ENCODE data around the gene GNAO1. TPM values are rescaled to one million over a fixed set of nuclear protein-coding genes. Genes with fewer than 3 reads are reported as not detected.

Gene GNAO1
- total and polyA plus RNA-seq, 7 donors, result 0.69 to 67.0 (median 28.8) TPM

GRCh38 chr16:56318827-56319140 is 127.5 kb downstream of the GNAO1 start:
- Histone ChIP-seq H3K36me3 (no peaks in the 10 kb centered on the region), H3K9me3 (no peaks in the 10 kb centered on the region), H3K27ac (no peak overlapping the region), H3K4me1 (peaks cover 0 to 16% (median 8%) of the 10 kb centered on the region in 4 donors), H3K27me3 (no peaks in the 10 kb centered on the region), H3K4me3 (no peak overlapping the region)
- WGBS, 2 donors, result 38 to 60% methylated on average over 1 of the region's 1 CpG
- TF ChIP-seq POLR2A (IDR thresholded peaks at IDR 0.05), result no peak
- no peak for TF ChIP-seq POLR2AphosphoS5 (IDR thresholded peaks at IDR 0.05)
- no peak for TF ChIP-seq CTCF (IDR thresholded peaks at IDR 0.05)
- TF ChIP-seq EP300 (IDR thresholded peaks at IDR 0.05), result no peak
- no peak for DNase-seq
- intact Hi-C loops (cut with DNase I), result loop anchor here (1.0 to 2.0 kb wide), 3 partner anchors 128 to 374 kb away; partner anchors contain the start of gene GNAO1

GRCh38 chr16:56319376-56319775 is 128.1 kb downstream of the GNAO1 start:
- intact Hi-C loops (cut with DNase I), result loop anchor here (2.0 kb wide), 1 partner anchor 129 kb away; the partner anchor contains the start of gene GNAO1
- H3K4me3 ChIP-seq, result no peak overlapping the region
- H3K9me3 ChIP-seq, result no peaks in the 10 kb centered on the region
- TF ChIP-seq EP300 (IDR thresholded peaks at IDR 0.05) (no peak), POLR2A (IDR thresholded peaks at IDR 0.05) (no peak)
- no peaks in the 10 kb centered on the region for H3K36me3 ChIP-seq
- no peak for DNase-seq
- H3K27me3 ChIP-seq, result no peaks in the 10 kb centered on the region
- WGBS, 2 donors, result 91% methylated on average over 6 of the region's 6 CpGs
- H3K4me1 ChIP-seq, result peaks cover 0 to 16% (median 8%) of the 10 kb centered on the region in 4 donors
- no peak overlapping the region for H3K27ac ChIP-seq

GRCh38 chr16:56320056-56320455 is 128.8 kb downstream of the GNAO1 start:
- intact Hi-C loops (cut with DNase I), result no loop called here
- Histone ChIP-seq H3K9me3 (no peaks in the 10 kb centered on the region), H3K4me1 (peaks cover 0 to 16% (median 8%) of the 10 kb centered on the region in 4 donors), H3K4me3 (no peak overlapping the region), H3K27me3 (no peaks in the 10 kb centered on the region), H3K36me3 (no peaks in the 10 kb centered on the region), H3K27ac (no peak overlapping the region)
- no peak for DNase-seq
- WGBS, 2 donors, result 75 to 91% methylated on average over 8 of the region's 8 CpGs
- TF ChIP-seq CTCF (IDR thresholded peaks at IDR 0.05), result no peak
- TF ChIP-seq POLR2A (IDR thresholded peaks at IDR 0.05), result no peak
- no peak for TF ChIP-seq POLR2AphosphoS5 (IDR thresholded peaks at IDR 0.05)
- TF ChIP-seq EP300 (IDR thresholded peaks at IDR 0.05), result no peak

GRCh38 chr16:56320811-56321558 is 129.7 kb downstream of the GNAO1 start:
- H3K4me3 ChIP-seq, result no peak overlapping the region
- TF ChIP-seq EP300 (IDR thresholded peaks at IDR 0.05), result no peak
- no peak for TF ChIP-seq POLR2AphosphoS5 (IDR thresholded peaks at IDR 0.05)
- no peak for TF ChIP-seq POLR2A (IDR thresholded peaks at IDR 0.05)
- TF ChIP-seq CTCF (IDR thresholded peaks at IDR 0.05), result no peak
- no peaks in the 10 kb centered on the region for H3K36me3 ChIP-seq
- peaks cover 0 to 16% (median 8%) of the 10 kb centered on the region in 4 donors for H3K4me1 ChIP-seq
- no peak overlapping the region for H3K27ac ChIP-seq
- DNase-seq, result no peak
- intact Hi-C loops (cut with DNase I), result no loop called here
- H3K9me3 ChIP-seq, result no peaks in the 10 kb centered on the region
- H3K27me3 ChIP-seq, result no peaks in the 10 kb centered on the region
- WGBS, 2 donors, result 61 to 79% methylated on average over 7 of the region's 7 CpGs

- TF ChIP-seq EP300 (IDR thresholded peaks at IDR 0.05) (no peak), POLR2AphosphoS5 (IDR thresholded peaks at IDR 0.05) (no peak), CTCF (IDR thresholded peaks at IDR 0.05) (no peak), POLR2A (IDR thresholded peaks at IDR 0.05) (no peak)
- 82 to 93% methylated on average over 9 of the region's 9 CpGs for WGBS, 2 donors
- DNase-seq, result no peak
Measured at GRCh38 chr16:56321571-56321970, 130.3 kb downstream of the GNAO1 start.

More at GRCh38 chr16:56321571-56321970, 130.3 kb downstream of the GNAO1 start:
- intact Hi-C loops (cut with DNase I), result no loop called here
- Histone ChIP-seq H3K4me3 (no peak overlapping the region), H3K27ac (no peak overlapping the region), H3K36me3 (no peaks in the 10 kb centered on the region), H3K9me3 (no peaks in the 10 kb centered on the region), H3K4me1 (peaks cover 0 to 16% (median 8%) of the 10 kb centered on the region in 4 donors), H3K27me3 (no peaks in the 10 kb centered on the region)
